ENCODE data around the gene GRK5.
"Not testable (repeated sequence)": the region's sequence is repeated elsewhere in the genome, so short reads cannot be mapped to it uniquely, and the experiment has no call there.

The GRK5 gene

GRCh38 chr10:119252470-119253151 is 45.2 kb downstream of the GRK5 start:
- no peak for DNase-seq

GRCh38 chr10:119253433-119254174 is 46.2 kb downstream of the GRK5 start:
- DNase-seq: no peak

DNA sequence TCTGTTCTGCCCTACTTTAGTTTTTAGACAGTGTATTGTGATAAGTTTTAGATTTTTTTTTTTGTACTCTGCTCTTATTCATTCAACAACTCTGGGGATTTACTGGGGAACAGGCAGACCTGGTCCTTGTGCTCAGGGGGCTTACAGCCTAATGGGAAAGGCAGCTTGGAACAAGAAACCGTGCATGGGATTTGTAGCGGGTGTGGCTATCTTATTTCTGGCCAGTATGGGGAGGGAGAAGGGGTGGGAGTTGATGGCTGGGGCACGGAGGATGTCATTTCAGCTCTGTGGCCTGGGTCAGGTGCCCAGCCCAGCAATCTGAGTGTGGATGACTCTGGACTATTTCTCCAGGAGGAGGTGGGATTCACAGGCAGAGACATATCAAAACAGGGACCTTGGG is 47.0 kb downstream of the GRK5 start:
- DNase-seq: no peak

GRCh38 chr10:119256030-119256429 is 48.7 kb downstream of the GRK5 start:
- DNase-seq: no peak

DNA sequence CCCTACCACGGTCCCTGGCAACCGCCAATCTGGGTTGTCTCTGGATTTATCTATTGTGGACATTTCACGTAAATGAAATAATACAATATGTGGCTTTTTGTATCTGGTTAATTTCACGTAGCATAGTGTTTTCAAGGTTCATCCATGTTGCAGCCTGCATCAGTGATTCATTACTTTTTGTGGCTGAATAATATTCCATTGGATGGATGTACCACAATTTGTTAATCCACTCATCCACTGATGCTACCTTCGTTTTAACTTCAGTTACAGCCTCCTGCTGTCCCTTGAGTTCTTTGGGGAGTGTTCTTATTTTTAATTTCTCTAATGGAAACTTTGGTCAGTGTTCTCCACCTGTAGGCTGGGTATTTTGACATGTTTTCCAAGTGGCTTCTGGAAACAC is 49.5 kb downstream of the GRK5 start:
- DNase-seq: no peak

DNA sequence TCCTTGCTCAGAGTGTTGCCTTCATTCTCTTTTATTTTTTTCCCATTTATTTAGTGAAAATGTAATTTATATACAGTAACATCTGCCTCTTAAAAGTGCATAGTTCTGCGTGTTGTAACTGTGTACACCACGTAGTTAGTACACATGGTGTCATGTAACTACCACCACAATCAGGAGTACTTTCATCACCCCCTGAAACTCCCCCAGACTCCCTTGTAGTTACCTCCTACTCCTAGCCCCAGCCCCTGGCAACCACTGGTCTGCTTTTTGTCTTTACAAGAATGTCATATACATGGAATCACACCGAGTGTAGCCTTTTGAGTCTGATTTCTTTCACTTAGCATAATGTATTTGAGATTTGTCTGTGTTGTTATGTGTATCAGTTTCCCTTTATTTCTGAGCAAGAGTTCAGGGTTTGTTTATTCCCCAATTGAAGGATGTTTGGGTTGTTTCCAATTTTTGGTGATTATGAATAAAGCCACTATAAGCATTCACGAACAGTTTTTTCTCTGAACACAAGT is 50.6 kb downstream of the GRK5 start:
- no peak for DNase-seq

GRCh38 chr10:119259345-119259744 is 52.0 kb downstream of the GRK5 start:
- no peak for DNase-seq

GRCh38 chr10:119261016-119261415 is 53.6 kb downstream of the GRK5 start:
- not testable (repeated sequence) for DNase-seq

GRCh38 chr10:119263951-119264617 is 56.7 kb downstream of the GRK5 start:
- no peak for DNase-seq

DNA sequence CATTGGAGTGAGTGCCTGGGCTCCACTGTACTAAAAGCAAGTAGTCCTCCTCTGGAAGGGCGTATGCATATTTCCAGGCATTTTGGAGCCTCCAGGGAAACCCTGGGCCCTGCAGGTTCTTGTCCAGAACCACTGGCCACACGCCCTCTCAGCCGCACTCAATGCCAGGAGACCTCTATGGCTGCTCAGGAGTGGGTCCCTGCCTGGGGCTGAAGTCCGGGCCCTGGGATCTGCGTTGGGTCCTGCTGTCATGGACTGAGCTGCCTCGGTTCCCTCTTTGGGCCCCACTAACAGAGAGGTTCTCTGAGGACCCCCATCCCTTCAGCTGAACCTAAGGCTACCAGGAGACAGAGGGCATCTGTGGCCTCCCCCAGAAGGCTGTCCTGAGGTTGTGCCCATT is 58.3 kb downstream of the GRK5 start:
- no peak for DNase-seq

- no peak for DNase-seq
These were observed 60.0 kb downstream of the GRK5 start for GRCh38 chr10:119267384-119267783.

DNA sequence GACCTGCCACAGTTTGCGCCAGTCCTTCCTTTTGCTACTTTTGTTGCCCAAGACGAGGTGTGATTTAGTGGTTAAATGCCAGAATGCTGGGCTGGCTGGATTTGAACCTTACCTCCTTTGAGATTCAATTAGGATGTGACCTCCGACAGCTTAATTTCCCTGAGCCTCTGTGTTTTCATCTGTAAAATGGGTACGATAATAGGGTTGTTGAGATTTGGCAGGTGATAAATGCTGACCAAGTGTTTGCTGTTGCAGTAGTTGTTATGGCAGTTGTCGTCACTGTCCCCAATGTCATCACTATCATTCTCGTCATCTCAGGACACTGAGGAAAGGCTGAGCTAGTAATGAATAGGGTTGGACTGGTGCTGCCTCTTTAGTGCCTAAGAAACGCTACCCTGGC is 61.1 kb downstream of the GRK5 start:
- DNase-seq: no peak

DNA sequence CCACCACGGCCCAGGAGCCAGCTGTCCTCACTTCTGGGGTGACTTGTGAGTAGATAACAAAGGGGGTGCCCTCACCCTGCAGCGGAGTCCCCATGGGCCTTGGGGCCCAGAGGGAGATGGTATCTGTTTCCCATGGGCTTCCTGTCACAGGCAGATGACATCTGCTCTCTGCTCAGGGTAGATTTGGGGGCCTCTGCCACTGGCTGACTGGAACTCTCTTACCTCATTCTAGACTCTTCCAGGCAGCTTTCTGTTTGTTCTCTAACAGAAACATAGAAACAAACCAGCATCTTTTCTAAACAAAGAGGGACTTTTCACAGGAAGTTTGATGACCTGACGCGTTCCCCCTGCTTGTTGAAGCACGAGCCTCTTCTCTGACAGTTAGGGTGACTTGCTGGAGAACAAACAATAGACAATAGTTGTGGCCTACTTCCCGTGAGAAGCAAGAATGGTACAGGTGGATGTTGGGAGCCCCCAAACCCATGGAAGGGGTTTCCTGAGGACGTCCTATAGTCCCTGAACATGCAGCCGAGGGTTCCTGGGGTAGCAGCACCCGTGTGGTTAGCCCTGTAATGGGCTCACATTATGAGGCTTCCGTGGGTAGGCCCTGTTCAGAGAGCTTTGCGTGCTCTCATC is 61.6 kb downstream of the GRK5 start:
- DNase-seq: no peak

DNA sequence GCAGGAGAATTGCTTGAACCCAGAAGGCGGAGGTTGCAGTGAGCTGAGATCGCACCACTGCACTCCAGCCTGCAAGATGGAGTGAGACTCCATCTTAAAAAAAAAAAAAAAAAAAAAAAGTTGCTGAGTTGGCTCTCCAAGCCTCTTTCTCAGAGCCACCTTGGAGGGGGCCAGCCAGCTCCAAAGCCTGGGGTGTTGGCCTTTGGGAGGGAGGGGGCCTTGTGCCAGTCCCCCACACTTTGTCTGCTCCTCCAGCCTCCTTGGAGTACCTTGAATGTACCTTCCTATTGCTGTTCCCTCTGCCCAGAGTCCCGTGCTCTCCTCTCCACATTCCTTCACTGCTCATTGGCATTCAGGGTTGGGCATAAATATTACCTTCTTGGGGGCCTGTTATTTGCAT is 62.4 kb downstream of the GRK5 start:
- DNase-seq: no peak

DNA sequence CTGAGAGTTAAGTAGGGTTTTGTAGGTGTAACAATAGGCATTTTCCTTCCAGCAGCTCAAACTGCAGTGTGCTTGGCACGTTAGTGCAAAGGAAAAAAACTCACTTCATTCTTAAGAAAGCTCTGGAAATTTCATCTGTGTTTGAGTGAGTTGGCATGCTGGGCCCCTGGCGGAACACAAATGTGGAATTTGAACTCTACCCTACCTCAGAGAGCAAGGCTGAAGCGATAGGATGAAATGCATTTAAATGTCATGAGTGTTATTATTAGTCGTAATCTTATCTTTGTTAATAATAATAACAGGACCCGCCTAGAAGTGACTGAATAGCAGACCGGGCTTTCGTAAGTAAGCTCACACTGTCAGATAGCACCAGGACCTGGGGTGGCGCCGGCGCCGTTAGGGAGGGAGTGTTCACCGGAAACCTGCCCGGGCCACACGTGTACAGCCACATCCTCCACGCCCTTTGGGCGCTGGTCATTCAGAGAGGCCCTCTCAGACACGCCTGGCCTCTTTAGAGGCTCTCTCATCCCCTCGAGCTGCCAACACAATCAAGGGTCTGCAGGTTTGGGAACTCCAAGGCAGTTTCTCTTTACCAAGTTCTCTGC is 63.5 kb downstream of the GRK5 start:
- no peak for DNase-seq

- DNase-seq: not testable (repeated sequence)
These were observed 65.0 kb downstream of the GRK5 start for GRCh38 chr10:119272338-119272734.

- DNase-seq: no peak
These were observed 65.4 kb downstream of the GRK5 start for GRCh38 chr10:119272736-119273135.

DNA sequence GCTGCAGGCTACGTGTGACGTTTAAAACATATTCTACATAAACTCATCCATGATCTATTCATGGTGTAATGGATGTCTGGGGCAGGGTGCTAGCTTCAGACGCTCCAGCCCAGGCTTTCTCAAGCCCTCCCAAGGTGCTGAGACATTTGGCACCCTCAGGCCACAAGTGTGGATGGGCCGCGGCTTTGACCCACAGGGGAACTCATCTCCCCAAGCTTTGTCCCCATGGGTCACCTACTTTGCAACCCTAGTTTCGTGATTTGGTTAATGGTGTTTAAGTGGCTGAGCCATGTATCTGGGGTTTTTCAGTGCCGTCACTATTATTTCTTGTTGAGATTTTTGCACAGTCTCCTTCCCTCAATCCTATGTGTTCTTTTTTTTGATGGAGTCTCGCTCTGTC is 66.0 kb downstream of the GRK5 start:
- no peak for DNase-seq

DNA sequence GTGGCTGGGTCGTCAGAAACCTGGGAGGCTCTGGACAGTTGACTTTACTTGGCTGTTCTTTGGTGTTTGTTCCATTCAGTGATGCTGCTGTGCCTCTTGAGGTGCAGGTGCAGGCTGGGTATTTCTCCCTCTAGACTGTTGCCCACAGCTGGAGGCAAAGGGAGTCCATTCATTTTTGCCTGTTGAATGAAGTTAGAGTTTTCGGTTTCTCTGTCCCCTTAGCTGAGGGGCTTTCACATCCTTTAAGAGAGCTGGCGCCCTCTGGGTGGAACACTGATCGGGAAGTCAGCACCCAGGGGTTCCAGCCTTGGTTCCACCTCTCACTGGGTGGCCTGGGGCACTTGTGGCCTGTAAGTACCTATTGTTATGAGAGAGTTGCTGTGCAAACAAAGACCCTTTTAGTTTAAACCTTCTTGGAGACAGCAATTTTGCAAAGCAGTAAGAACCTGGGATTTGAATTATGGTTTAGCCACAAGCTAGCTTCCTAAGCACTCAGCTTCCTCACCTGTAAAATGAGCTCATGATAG is 67.2 kb downstream of the GRK5 start:
- DNase-seq: no peak

DNA sequence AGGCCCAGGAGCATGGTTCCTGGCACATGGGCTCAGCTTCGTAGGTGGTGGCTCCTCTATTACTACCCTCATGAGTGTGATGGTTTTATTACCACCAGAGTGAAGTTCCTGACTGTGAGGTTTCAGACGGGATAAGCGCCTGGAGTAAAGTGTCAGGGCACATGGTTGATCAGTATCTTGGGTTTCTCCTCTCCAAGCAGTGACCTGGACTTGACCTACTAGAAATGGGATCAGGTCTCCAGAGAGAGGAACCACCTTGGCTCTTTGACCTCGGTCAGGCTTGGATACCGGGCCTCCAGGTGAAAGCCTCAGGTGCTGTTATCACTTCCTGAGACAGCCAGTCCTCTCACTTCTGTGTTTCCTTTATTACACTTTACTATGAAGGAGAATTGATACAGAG is 67.7 kb downstream of the GRK5 start:
- no peak for DNase-seq

- not testable (repeated sequence) for DNase-seq
These were observed 68.8 kb downstream of the GRK5 start for GRCh38 chr10:119276194-119276593.

DNA sequence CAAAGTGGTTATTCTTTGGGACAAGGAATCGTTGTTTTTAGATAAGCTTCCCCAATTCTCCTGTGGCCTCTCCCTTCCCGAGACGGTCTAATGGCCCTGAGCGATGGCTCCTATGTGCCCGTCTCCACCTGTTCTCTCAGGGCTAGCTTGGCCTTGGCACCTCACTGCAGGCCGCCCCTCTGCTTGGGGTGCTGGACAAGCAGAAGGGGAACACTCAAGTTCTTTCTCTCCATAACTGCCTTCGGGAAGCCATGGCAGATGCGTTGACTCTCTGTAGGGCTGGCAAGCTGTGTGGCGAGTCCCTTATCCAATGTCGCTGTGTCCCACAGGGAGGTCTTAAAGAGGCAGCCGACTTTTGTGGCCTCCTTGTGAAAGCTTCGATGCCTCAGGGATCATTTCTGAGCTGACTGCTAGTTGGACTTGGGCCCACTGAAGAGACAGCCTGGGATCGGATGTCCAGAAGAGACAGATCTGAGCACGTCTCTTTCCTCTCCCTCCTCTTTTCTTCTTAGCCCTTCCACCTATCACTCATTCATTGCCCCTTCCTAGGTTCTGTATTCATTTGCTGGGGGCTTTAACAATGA is 70.8 kb downstream of the GRK5 start:
- no peak for DNase-seq
